ENCODE data around the gene RABL6.
"Not testable (repeated sequence)": the region's sequence is repeated elsewhere in the genome, so short reads cannot be mapped to it uniquely, and the experiment has no call there.

RABL6 gene

DNA sequence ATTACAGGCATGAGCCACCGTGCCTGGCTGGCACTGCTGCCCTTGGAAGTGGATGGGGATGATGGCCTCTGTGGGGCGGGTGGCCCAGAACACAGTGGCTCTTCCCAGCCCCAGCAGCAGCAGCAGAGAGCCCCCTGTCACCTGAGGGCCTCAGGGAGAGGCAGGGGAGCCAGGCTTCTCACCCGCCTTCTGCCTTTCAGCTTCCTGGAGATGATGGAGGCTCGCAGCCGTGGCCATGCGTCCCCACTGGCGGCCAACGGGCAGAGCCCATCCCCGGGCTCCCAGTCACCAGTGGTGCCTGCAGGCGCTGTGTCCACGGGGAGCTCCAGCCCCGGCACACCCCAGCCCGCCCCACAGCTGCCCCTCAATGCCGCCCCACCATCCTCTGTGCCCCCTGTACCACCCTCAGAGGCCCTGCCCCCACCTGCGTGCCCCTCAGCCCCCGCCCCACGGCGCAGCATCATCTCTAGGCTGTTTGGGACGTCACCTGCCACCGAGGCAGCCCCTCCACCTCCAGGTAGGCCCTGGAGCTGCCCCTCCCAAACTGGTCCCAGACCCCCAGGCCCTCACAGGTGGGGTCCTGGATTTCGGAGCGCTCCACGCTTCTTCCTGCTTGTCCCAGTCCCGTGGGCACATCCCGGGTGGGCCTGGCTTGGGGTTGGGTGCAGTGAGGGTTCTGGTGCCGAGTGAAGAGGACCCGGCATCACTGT lies 29.6 kb downstream of the RABL6 start:
- DNase-seq: no peak

DNA sequence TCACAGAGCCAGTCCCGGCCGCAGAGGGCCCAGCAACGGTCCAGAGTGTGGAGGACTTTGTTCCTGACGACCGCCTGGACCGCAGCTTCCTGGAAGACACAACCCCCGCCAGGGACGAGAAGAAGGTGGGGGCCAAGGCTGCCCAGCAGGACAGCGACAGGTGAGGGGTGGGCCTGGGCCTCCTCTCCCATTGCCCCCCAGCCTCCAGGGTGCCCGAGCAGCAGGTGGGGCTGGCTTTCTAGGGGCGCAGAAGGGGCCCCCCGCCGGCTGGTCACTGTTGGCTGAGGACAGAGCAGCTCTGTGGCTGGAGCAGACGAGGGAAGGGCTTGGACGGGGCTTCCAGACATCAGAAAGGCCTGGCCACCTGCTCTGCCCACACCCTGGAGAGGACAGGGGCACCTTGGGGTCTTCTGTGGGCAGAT lies 30.1 kb downstream of the RABL6 start:
- DNase-seq: not testable (repeated sequence)

DNA sequence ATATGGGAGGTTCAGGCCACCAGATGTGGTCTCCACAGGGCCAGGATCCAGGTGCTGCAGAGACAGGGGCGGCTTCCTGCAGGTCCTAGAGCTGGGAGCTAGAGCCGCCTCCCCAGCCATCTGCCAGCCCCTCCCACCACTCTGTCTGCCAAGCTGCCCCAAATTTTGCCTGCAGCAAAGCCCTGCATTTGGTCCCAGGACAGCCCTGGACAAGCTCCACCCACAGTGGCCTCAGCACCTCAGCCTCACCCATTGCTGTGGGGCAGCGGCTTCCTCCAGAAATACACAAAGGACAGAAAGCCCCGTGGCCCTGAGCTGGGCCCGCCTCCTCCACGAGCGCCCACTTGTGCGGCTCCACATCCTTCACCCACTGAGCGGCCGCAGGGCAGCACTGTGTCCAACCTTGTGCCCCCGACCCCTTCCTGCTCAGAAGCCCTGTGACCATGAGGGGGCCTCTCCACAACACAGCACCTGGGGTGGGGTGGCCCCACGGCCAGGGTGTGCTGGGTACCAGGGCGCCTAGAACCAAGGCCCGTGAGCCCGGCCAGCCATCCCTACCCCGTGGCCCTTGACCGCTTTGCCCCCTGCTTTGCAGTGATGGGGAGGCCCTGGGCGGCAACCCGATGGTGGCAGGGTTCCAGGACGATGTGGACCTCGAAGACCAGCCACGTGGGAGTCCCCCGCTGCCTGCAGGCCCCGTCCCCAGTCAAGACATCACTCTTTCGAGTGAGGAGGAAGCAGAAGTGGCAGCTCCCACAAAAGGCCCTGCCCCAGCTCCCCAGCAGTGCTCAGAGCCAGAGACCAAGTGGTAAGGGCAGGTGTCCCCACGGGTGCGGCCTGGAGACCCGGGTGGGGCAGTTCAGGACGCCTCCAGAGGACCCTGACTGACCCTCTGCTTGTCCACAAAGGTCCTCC lies 30.8 kb downstream of the RABL6 start:
- no peak for DNase-seq

DNA sequence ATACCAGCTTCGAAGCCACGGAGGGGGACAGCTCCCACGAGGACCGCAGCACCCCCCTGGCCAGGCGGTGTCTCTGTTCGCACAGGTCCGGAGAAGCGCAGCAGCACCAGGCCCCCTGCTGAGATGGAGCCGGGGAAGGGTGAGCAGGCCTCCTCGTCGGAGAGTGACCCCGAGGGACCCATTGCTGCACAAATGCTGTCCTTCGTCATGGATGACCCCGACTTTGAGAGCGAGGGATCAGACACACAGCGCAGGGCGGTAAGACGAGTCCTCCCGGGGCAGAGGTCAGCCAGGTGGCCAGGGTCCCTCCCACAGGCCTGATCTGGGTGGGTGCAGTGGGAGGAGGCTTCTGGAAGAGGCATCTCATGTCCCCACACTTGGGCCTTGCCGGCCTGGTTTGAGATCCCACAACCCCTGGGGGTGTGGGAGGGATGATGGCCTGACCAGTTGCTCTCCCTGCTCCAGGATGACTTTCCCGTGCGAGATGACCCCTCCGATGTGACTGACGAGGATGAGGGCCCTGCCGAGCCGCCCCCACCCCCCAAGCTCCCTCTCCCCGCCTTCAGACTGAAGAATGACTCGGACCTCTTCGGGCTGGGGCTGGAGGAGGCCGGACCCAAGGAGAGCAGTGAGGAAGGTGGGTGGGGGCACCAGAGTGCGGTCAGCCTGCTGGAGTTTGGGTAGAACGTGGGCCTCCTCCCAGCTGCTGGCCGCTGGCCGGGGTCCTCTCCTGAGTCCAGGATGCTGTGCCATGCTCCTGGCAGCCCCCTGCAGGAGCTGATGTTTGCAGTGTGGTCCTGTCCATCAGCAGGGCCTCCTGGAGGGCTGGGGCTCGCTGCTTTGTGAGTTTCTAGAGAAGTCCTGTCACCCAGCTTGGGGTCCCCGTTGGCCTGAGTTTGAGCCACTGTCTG lies 31.7 kb downstream of the RABL6 start:
- no peak for DNase-seq

DNA sequence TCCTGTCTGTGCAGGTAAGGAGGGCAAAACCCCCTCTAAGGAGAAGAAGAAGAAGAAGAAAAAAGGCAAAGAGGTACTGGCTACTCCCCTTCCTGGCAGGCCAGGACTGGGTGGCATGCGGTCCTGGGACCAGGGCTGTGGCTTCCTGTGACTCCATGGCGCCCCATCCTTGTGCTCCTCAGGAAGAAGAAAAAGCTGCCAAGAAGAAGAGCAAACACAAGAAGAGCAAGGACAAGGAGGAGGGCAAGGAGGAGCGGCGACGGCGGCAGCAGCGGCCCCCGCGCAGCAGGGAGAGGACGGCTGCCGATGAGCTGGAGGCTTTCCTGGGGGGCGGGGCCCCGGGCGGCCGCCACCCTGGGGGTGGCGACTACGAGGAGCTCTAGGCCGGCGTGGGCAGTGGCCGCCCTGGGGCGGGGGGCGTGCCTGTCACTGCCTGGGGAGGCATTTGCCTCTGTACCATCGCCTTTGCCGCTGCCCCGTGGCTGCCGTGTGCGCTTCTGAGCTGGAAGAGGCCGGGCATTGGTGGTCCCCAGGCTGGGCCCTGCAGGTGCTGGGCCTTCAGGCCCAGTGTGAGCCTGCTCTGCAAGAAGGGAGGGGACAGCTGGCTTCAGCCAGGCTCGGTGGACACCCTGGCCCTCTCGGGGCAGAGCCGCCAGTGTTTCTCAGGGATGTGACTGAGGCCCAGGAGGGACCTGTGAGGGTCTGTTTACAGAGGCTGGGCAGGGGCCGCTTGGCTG lies 32.6 kb downstream of the RABL6 start:
- DNase-seq: no peak

DNA sequence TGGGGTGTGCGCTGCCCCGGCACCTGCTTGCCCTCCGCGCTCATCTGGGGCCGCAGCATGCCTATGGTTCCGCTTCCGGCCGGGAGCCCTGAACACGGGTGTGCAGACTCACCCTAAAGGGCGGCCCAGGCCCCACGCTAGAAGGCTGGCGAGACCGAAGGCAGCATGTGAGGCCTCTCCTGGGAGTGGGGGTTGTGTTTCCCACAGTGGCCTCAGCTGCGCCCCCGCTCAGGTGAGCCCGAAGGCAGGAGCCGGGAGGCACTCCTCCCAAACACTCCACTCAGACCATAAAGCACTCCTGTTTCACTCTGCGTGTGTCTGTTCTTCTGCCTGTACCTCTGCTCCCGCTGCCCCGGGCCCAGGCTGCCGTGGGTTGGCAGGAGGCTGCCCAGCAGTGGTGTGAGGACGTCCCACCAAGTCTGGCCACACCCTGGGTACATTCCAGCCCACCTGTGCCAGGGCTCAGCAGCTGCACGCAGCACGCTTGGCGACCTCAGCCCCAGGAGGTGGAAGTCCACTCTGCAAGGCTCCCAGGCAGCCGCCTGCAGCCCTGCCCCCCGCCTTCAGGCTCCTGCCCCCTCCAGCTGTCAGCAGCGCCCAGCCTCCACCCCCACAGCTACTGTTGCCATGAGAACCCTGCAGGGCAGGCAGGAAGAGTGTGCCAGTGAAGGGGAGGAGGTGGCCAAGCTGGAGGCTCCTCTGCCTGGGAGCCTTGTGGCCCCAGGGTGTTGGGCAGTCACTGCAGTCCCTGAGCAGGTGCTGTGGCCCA lies 33.3 kb downstream of the RABL6 start:
- DNase-seq: no peak

DNA sequence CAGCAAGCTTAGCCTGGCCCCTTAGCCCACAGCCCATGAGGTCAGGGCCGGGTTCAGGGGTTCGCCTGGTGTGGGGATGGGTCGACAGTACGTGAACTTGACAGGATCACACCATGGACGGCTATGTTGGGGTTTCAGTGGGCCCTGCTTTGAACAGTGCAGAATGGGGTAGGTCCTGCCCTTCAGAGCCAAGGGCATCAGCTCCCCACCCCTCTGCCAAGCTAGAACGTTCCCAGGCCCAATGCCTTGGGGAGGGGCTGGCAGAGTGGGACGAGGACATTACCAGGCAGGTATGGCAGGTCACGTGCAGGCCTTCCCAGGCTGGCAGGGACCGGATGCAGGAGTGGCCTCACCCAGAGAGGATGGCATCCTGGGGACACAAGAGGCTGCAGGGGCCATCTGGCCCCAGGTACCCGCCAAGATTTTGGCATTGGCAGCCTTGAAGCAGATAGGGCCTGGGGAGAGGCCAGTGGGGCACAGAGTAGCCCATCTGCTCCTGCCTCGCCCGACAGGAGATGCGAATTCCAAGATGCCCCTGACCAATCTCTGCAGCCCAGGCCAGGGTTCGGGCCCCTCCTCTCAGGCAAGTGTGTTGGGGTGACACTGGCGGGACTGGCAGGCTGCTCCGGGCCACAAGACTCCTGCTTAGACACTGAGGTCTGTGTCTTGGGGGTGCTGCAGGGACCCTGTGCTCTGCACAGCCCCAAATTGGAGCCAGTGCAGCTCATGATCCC lies 34.1 kb downstream of the RABL6 start:
- DNase-seq: not testable (repeated sequence)

DNA sequence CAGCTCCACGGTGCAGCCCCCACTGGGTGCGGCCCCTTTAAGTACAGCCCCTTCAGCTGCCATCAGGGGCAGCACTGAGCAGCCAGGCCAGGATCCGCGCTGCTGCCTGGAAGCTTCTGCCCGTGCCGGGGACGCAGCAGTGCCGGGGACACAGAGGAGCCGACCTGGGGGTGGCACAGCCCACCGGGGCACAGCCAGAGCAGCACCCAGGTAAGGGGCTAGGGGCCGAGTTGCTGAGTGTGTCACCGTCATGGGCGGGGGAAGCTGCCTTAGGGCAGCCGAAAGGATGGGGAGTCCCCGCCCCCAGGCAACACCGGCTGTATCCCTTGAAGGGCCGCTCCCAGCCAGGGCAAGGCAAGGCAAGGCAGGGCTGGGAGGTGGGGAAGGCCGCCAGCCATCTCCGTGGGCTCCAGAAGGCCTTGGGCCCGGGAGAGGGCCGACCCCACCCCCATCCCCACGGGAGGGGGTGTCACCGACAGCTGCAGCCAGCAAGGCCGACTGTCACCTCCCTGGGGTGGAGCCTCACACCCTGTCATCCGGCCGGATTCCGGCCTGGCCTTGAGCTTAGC lies 34.7 kb downstream of the RABL6 start, which contains the start of gene AJM1:
TSS of gene AJM1 (plus strand) at position 99 of the 569 bp plus-strand sequence. CDS start 1,937 bp downstream, outside the sequence.
- DNase-seq: peak; percentile 94

DNA sequence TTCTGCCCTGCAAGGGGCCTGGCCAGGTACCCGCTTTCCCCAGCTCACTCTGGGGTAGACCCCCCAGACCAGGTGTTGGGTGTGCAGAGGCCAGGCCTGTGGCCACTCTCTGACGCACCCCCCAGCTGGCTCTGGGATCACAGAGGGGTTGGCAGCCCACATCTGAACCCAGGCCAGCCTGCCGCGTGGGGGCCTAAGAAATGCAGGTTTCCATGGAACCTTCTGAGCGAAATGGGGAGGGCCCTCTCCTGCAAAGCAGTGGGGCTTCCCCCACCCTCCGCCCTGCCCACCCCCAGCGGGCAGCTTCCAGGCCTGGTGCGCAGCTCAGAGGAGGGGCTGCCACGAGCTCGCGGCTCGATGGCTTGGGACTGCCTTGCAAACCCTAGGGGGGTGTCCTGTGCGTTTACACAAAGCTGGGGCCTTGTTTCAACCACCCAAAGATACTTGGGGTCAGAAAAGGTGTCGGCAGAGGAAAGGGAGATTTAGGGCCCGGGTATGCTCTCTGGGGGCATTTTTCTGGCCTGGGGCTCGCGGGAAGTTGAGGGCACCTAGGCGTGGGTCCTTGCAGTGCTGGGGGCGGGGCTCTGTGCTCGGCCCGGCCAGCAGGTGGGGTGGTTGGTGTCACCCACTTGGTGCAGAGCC lies 35.5 kb downstream of the RABL6 start:
- not testable (repeated sequence) for DNase-seq

DNA sequence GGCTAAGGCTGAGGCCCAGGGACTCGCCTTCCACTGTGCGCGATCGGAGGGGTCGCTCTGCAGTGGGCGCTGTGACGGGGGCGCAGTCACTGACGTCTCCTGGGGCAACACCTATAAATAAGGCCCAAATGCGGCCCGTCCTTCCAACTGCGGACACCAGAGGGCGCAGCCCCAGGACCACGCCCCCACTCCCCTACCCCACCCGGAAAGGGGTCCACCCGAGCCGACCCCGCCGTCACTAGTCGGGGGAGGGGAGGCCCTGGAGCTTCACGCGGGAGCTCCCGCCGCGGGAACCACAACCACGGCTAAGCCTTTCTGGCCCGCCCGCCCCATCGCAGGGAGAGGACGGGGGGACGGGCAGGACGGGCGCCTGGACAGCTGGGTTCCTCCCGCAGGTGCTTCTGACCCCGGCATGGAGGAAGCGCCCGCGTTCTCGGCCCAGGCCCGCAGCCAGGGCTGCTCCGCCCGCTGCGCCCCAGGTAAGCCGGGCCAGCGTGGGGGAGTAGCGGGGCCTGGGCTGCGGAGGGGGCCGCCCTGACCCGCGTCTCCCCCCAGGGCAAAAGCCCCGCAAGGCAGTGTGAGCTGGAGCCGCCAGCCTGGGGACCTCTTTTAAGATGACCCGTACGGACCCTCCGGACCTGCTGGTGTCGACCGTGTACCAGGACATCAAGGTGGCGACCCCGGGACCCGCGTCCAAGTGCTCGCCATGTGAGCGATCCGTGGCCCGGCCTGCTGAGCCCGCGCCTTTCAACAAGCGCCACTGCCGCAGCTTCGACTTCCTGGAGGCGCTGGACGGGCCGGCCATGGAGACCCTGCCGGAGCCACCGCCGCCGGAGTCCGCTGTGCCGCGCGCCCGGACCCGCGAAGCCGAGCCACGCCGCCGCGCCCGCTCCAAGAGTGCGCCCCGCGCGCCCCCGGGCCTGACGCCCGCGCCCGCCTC lies 36.3 kb downstream of the RABL6 start:
- peak; percentile 88 for DNase-seq

DNA sequence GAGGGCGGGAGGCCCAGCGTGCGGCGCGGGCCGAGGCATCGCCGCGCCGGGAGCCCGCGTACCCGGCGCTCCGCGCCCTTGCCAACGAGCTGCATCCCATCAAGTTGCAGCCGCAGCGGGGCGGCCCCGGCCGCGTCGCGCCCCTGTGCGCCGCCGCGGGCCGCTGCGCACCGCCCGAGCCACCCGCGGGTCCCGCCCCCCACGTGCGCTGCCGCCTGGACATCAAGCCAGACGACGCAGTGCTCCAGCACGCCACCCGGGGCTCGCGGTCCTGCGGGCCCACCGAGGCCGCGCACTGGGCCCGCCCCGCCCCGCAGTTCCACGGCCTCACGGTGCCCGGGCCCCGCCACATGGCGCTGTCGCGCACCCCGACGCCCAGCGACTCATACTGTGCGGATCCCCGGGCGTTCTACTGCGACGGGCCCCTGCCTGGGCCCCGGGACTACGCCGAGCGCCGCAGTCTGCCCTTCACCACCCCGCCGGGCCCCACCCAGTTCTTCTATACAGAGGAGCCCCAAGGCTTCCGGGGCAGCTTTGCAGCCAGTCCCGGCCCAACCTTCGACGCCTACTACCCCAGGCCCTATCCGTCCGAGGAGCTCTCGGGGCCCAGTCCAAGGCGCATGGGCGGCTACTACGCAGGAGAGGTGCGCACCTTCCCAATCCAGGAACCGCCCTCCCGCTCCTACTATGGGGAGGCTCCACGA lies 37.2 kb downstream of the RABL6 start:
- DNase-seq: no peak

DNA sequence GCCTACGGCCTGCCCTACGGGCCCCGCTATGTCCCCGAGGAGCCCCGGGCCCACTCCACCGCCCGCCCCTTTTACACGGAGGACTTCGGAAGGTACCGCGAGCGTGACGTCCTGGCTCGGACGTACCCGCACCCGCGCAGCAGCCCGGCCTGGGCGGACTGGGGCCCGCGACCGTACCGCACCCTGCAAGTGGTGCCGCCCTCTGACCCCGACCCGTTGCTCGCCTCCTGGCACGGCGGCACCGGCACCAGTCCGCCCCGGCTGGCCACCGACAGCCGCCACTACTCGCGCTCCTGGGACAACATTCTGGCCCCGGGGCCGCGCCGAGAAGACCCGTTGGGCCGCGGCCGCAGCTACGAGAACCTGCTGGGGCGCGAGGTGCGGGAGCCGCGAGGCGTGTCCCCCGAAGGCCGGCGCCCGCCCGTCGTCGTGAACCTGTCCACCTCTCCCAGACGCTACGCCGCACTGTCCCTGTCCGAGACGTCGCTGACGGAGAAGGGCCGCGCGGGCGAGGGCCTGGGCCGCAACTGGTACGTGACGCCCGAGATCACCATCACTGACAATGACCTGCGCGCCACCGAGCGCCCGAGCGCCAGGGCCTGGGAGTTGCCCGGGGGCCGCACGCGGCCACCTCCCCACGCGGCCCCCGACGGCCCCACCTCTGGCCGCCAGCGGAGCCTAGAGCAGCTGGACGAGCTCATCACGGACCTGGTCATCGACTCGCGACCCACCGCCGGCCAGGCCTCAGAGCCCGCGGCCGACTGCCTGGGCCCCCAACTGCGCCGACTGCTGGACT lies 37.9 kb downstream of the RABL6 start:
- DNase-seq: no peak

DNA sequence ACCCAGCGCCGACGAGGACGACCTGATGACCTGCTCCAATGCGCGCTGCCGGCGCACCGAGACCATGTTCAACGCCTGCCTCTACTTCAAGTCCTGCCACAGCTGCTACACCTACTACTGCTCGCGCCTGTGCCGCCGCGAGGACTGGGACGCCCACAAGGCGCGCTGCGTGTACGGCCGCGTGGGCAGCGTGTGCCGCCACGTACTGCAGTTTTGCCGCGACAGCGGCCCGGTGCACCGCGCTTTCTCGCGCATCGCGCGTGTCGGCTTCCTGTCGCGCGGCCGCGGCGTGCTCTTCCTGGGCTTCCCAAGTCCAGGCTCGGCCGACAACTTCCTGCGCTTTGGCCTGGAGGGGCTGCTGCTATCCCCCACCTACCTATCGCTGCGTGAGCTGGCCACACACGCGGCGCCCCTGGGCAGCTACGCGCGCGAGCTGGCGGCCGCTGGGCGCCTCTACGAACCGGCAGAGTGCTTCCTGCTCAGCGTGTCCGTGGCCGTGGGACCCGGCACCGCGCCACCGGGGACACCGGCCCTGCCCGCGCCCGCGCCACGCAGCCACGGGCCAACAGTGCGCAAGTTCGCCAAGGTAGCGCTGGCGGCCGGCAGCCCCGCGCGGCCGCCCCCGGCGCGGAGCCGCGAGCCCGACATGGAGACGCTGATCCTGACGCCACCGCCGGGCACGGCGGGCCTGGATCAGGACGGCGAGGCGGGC lies 38.8 kb downstream of the RABL6 start:
- DNase-seq: no peak

DNA sequence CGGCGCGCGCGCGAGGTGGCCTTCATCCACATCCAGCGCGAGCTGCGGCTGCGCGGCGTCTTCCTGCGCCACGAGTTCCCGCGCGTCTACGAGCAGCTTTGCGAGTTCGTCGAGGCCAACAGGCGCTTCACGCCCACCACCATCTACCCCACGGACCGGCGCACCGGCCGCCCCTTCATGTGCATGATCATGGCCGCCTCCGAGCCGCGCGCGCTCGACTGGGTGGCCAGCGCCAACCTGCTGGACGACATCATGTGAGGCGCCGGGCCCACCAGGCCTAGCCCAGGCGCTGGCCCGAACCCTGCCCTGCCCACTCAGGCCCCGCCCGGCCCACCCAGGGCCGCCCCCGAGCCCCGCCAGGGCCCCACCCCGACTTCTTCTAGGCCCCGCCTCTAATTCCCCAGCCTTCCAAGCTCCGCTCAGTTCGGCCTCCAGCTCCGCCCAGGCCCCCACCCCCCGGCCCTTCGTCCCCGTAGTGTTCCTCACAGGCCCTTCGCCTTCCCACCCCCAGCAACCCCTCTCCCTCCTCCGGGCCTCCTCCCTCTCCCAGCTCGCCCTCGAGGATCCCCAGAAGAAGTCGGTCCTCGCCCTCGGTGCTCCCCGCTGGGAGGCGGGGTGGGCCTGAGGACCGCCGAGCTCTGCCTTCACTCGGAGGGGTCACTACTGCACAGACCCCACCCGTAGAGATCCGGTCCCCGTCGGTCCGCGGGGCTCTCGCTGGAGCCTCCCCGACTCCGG lies 39.5 kb downstream of the RABL6 start:
- no peak for DNase-seq

DNA sequence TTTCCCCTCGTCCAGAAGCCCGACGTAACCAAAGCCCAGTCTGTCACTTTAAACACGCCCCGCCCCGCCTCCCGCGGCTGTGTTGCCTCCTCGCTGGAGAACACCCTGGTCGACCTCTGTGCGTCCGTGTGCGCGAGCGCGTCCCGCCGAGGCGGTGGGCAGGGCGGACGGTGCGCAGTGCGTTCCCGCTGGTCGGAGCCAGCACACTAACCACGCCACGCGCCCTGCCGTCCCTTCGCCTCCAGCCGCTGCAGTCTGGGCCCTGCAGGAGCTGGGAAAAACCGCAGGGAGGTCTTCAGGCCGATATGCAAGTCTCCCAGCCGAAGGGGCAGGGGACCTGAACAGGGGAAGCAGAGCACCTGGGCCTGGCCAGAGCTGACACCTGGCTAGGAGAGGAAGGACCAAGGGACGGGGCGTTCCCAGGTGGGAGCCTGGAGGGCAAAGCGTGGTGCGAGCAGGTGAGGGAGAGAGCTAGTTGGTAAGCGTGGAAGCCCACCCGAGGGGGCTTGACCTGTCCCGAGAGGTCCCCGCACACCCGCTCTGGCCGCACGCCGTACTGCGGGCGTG lies 40.2 kb downstream of the RABL6 start:
- peak; percentile 90 for DNase-seq

Data from activated CD8-positive, alpha-beta memory T cell treated with anti-CD3 and anti-CD28 coated beads for 24 hours (primary cell).